HEK293T (cell line): ENCODE results near the gene SLC2A13.
A peak's percentile ranks its signal among the peaks of the same experiment; 100 is the strongest.
"Not testable (repeated sequence)": the region's sequence is repeated elsewhere in the genome, so short reads cannot be mapped to it uniquely, and the experiment has no call there.

Experiments used
- CTCF ChIA-PET: fragments of 350-600 bp; formaldehyde crosslinking; extraction: SDS; loops from one replicate; lab custom pipeline; 2021; ENCODE audit warnings: antibody characterized with exemption, inconsistent platforms; lab: Yijun Ruan, JAX
- POLR2A ChIA-PET: fragments of 350-600 bp; formaldehyde crosslinking; extraction: SDS; loops from one replicate; lab custom pipeline; 2020; ENCODE audit warnings: antibody characterized with exemption, inconsistent platforms; lab: Yijun Ruan, JAX
- DNase-seq: peaks from one replicate; pipeline ENCODE4 v3.0.0; 2012; ENCODE audit warnings: mixed read lengths; ENCODE audit errors: extremely low spot score
- ARNT ChIP-seq: fragments of 450-650 bp; IDR thresholded peaks from 2 replicates; pipeline ENCODE4 v1.6.1; 2017; ENCODE audit warnings: mild to moderate bottlenecking
- BHLHE40 ChIP-seq: fragments of 450-650 bp; IDR thresholded peaks from 2 replicates; pipeline ENCODE4 v1.6.1; 2016; ENCODE audit warnings: mild to moderate bottlenecking, moderate library complexity, borderline replicate concordance
- CTBP1 ChIP-seq: fragments of 450-650 bp; IDR thresholded peaks from 2 replicates; pipeline ENCODE4 v1.6.1; 2016; ENCODE audit warnings: borderline replicate concordance
- ELF4 ChIP-seq: fragments of 450-650 bp; IDR thresholded peaks from 2 replicates; pipeline ENCODE4 v1.6.1; 2017; ENCODE audit warnings: antibody characterized with exemption
- FOXA1 ChIP-seq: fragments of 450-650 bp; IDR thresholded peaks from 2 replicates; pipeline ENCODE4 v1.6.1; 2016; ENCODE audit warnings: mild to moderate bottlenecking
- FOXK2 ChIP-seq: fragments of 450-650 bp; IDR thresholded peaks from 2 replicates; pipeline ENCODE4 v1.6.1; 2016; ENCODE audit warnings: mild to moderate bottlenecking
- FOXM1 ChIP-seq: fragments of 450-650 bp; IDR thresholded peaks from 2 replicates; pipeline ENCODE4 v1.6.1; 2017; ENCODE audit warnings: mild to moderate bottlenecking, borderline replicate concordance
- HDGF ChIP-seq: fragments of 450-650 bp; IDR thresholded peaks from 2 replicates; pipeline ENCODE4 v1.6.1; 2017; ENCODE audit warnings: antibody characterized with exemption, borderline replicate concordance
- L3MBTL2 ChIP-seq: fragments of 450-650 bp; conservative IDR thresholded peaks from 2 replicates; pipeline ENCODE4 v1.6.1; 2016; ENCODE audit warnings: mild to moderate bottlenecking
- LEF1 ChIP-seq: fragments of 450-650 bp; IDR thresholded peaks from 2 replicates; pipeline ENCODE4 v1.6.1; 2017; ENCODE audit warnings: mild to moderate bottlenecking, borderline replicate concordance
- NFRKB ChIP-seq: fragments of 450-650 bp; IDR thresholded peaks from 2 replicates; pipeline ENCODE4 v1.6.1; 2016; ENCODE audit warnings: mild to moderate bottlenecking, moderate library complexity
- SP1 ChIP-seq: fragments of 450-650 bp; IDR thresholded peaks from 2 replicates; pipeline ENCODE4 v1.6.1; 2017
- SUZ12 ChIP-seq: fragments of 450-650 bp; IDR thresholded peaks from 2 replicates; pipeline ENCODE4 v1.6.1; 2016; ENCODE audit warnings: mild to moderate bottlenecking
- TARDBP ChIP-seq: fragments of 450-650 bp; IDR thresholded peaks from 2 replicates; pipeline ENCODE4 v1.6.1; 2016
- ZNF384 ChIP-seq: fragments of 450-650 bp; IDR thresholded peaks from 2 replicates; pipeline ENCODE4 v1.6.1; 2016
- TF ChIP-seq, protein P1 (sequence below): fragments of 450-650 bp; IDR thresholded peaks from 2 replicates; pipeline ENCODE4 v1.6.1; 2016

Gene SLC2A13

DNA sequence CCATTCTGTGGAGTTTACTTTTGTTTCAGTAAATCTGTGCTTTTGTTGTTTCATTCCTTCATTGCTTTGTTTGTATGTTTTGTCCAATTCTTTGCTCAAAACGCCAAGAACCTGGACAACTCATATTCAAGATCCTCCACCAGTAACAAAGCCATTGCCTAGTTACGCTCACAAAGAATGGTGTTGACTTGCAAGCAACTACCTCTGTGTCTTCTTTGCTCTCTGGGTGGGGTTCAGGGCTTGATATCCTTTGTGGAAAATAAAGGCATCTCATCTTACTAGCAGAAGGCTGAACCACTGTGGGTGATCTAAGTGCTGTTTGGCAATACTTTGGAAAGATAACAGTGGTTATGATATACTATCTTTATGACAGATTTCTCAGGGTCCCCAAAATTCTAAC is 252.9 kb downstream of the SLC2A13 start:
- TF ChIP-seq CTBP1 (no peak), BHLHE40 (no peak), FOXA1 (no peak), ARNT (no peak), ZNF384 (no peak)
- TF ChIP-seq, protein P1, sequence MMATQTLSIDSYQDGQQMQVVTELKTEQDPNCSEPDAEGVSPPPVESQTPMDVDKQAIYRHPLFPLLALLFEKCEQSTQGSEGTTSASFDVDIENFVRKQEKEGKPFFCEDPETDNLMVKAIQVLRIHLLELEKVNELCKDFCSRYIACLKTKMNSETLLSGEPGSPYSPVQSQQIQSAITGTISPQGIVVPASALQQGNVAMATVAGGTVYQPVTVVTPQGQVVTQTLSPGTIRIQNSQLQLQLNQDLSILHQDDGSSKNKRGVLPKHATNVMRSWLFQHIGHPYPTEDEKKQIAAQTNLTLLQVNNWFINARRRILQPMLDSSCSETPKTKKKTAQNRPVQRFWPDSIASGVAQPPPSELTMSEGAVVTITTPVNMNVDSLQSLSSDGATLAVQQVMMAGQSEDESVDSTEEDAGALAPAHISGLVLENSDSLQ: no peak
- POLR2A ChIA-PET: no interaction called here
- DNase-seq: no peak
- CTCF ChIA-PET: no interaction called here

DNA sequence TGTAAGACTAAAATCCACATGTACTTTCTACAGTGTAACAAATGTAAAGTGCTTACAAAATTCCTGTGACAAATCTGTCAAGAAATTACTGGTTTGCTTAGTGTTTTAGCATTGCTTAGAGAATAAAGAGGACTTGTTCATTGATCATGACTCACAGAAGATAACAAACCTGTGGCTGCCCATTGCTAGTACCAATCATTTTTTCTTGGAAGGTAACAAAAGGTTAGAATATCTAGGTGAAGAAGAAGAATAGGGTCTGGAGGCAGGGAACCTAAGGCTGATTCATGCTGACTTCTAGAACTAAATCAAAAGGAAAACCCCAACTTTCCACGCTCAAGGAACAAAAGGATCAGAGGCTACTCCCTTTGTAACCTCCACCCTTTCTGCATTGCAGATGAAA is 253.5 kb downstream of the SLC2A13 start:
- POLR2A ChIA-PET: no interaction called here
- CTCF ChIA-PET: no interaction called here
- no peak for TF ChIP-seq BHLHE40
- TF ChIP-seq ZNF384: no peak
- no peak for TF ChIP-seq HDGF
- TF ChIP-seq SP1: no peak
- TF ChIP-seq CTBP1: no peak
- TF ChIP-seq, protein P1: no peak
- no peak for TF ChIP-seq ELF4
- TF ChIP-seq FOXK2: no peak
- no peak for TF ChIP-seq L3MBTL2
- no peak for TF ChIP-seq ARNT
- no peak for TF ChIP-seq NFRKB
- TF ChIP-seq FOXA1: no peak
- no peak for TF ChIP-seq FOXM1
- TF ChIP-seq SUZ12: no peak
- no peak for TF ChIP-seq LEF1
- no peak for TF ChIP-seq TARDBP
- no peak for DNase-seq

DNA sequence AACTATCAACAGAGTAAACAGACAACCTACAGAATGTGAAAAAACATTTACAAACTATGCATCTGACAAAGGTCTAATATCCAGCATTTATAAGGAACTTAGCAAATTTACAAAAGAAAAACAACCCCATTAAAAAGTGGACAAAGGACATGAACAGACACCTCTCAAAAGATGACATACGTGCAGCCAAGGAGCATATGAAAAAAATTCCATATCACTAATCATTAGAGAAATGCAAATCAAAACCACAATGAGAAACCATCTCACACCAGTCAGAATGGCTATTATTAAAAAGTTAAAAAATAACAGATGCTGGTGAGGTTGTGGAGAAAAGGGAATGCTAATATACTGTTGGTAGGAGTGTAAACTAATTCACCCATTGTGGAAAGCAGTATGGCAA is 257.7 kb downstream of the SLC2A13 start:
- DNase-seq, POLR2A ChIA-PET, CTCF ChIA-PET: not testable (repeated sequence)

DNA sequence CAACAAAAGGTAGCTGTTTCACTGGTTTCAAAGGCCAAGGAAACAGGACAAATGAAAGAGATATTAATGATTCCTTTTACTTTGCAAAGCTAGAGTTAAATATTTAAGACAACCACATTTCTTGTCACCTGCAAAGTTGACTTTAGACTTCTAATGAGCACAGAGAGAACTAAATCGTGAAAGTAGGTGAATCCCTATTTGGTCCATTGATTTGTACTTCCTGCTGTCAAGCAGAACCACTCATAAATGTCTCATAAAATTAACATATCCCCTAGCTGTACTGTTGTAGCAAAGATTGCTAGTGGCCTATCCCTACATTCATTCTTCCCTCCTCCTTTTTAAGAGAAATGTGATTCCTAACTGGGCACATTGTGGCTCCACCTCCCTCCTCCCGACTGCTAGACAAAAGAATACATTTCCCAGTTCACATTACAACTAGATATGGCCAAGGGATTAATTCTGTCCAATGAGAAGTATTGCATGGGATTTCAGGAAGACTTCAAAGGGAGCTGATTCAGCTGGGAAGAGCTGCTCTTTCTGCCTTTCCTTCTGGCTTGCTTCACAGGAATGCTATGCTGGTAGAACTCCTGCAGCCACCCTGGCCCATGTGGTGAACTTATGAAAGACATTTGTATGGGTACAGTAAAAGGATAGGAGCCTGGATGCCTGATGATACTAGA is 258.8 kb downstream of the SLC2A13 start:
- peak; percentile 9 for DNase-seq
- ChIA-PET POLR2A (no interaction called here), CTCF (no interaction called here)
- TF ChIP-seq ELF4 (no peak), CTBP1 (no peak), SUZ12 (no peak), FOXK2 (no peak), NFRKB (no peak), TARDBP (no peak), FOXM1 (no peak)
- TF ChIP-seq, protein P1: no peak

DNA sequence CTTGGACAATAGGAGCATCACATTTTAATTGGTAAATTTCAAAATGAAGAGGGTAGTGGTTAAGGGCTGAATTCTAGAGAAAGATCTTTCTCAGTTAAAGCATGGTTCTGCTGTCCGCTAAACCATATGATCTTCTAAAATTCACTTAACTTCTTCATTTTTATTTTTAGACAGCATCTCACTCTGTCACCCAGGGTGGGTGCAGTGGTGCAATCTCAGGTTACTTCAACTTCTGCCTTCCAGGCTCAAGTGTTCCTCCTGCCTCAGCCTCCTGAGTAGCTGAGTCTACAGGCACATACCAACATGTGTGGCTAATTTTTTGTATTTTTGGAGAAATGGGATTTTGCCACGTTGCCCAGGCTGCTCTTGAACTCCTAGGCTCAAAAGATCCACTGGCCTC is 259.6 kb downstream of the SLC2A13 start:
- TF ChIP-seq HDGF: no peak
- TF ChIP-seq NFRKB: no peak
- no peak for TF ChIP-seq FOXA1
- TF ChIP-seq, protein P1: no peak
- no peak for TF ChIP-seq FOXM1
- no peak for TF ChIP-seq TARDBP
- no peak for TF ChIP-seq ZNF384
- no peak for TF ChIP-seq CTBP1
- no peak for TF ChIP-seq SP1
- no peak for TF ChIP-seq BHLHE40
- TF ChIP-seq LEF1: no peak
- TF ChIP-seq FOXK2: no peak
- TF ChIP-seq ELF4: no peak
- no peak for TF ChIP-seq SUZ12
- no peak for TF ChIP-seq ARNT
- no peak for TF ChIP-seq L3MBTL2

DNA sequence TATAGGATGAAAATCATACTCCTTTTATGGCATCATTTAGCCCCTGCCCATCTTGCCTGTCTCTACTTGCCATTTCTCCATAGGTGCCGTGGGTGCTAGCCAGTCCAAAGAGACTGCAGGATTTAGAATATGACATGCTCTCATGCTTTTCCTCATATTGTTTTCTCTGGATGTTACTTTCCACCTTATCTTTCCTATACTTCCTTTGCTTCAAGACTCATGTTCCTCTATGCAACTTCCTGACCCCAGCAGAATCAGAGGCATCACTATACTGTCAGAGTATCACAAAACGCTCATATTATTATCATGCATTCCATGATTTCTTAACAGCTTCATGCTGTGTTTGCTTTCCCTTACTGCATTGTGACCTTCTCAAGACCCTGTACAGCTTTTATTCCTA is 265.5 kb downstream of the SLC2A13 start:
- ChIA-PET CTCF (interaction anchor here (0.6 kb wide), 1 partner anchor 294 kb away, joined by 3 read pairs; no protein-coding TSS in a partner anchor), POLR2A (no interaction called here)
- no peak for TF ChIP-seq NFRKB
- no peak for TF ChIP-seq L3MBTL2
- TF ChIP-seq HDGF: no peak
- TF ChIP-seq ELF4: no peak
- TF ChIP-seq BHLHE40: no peak
- no peak for TF ChIP-seq SUZ12
- TF ChIP-seq LEF1: no peak
- TF ChIP-seq, protein P1: no peak
- TF ChIP-seq FOXM1: no peak
- no peak for TF ChIP-seq TARDBP
- no peak for TF ChIP-seq CTBP1
- TF ChIP-seq FOXK2: no peak
- TF ChIP-seq SP1: no peak
- no peak for TF ChIP-seq ARNT
- TF ChIP-seq FOXA1: no peak
- TF ChIP-seq ZNF384: no peak
- no peak for DNase-seq

More for the DNA sequence above, 259.6 kb downstream of the SLC2A13 start:
- POLR2A ChIA-PET: no interaction called here
- DNase-seq: no peak
- CTCF ChIA-PET: no interaction called here
